Measurements from ENCODE around the gene TTC28.
"Not testable (repeated sequence)": the region's sequence is repeated elsewhere in the genome, so short reads cannot be mapped to it uniquely, and the experiment has no call there.

The TTC28 gene

DNA sequence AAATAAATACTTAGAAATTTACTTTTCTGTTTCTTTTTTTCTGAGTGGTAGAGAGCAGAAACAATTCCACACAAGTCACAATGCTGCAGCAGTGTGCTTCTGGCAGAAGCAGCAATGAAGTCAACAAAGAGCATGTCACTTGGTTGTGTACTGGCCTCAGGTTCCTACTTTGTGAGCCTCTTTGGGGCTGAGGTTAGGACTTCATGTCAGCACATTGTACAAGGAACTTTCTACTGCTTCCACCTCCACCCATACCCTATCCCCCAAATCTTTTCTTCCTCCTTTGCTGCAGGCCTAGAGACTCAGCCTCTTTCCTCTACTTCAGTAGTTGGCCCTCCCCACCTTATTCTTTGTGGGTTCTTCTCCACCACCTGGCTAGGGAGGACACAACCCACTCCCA, 507.9 kb downstream of the TTC28 start:
- TF ChIP-seq ZNF274 (IDR thresholded peaks at IDR 0.05; ENCODE audit: low read depth, low read length): no peak
- H3K4me3 ChIP-seq (ENCODE audit: low read length): no peak overlapping the region

GRCh38 chr22:28171115-28171514, 508.5 kb downstream of the TTC28 start:
- H3K4me3 ChIP-seq (ENCODE audit: low read length): no peak overlapping the region

GRCh38 chr22:28169314-28169713, 510.3 kb downstream of the TTC28 start:
- H3K4me3 ChIP-seq (ENCODE audit: low read length): not testable (repeated sequence)

More at GRCh38 chr22:28171115-28171514, 508.5 kb downstream of the TTC28 start:
- no peak for TF ChIP-seq ZNF274 (IDR thresholded peaks at IDR 0.05; ENCODE audit: low read depth, low read length)

- no peak overlapping the region for H3K4me3 ChIP-seq (ENCODE audit: low read length)
- TF ChIP-seq ZNF274 (IDR thresholded peaks at IDR 0.05; ENCODE audit: low read depth, low read length): no peak
These were observed 523.8 kb downstream of the TTC28 start for GRCh38 chr22:28155808-28156207.

GRCh38 chr22:28154861-28155260, 524.8 kb downstream of the TTC28 start:
- TF ChIP-seq ZNF274 (IDR thresholded peaks at IDR 0.05; ENCODE audit: low read depth, low read length): no peak
- no peak overlapping the region for H3K4me3 ChIP-seq (ENCODE audit: low read length)

DNA sequence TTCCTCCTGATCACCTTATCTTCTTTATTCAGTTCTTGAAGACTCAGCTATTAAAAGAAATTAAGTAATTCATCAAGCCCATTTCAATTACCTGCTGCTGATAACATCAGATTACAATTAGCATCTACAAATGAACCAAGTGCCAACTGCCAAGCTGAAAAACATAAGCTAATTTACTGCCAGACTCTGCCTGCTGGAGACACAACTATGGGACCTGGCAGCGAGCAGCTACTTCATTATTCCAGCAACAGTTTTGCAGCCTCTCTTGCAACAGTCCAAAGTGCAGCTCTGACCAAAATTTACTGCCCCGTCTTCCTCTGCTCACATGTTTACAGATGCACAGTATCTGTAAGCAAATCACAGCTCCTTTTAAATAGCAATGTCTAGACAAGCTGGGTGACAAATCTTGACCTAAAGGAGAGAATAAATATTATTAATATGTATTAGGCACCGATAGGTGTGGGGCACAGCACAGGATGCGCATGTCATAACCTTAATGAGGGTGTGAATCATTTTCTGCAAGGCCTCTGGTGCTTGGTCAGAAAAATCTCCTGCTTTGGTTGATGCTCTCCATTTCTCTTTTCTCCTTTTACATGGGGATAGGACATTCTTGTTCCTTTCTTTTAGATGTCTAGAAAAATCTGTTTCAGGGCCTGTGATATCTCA, 528.4 kb downstream of the TTC28 start:
- no peak for TF ChIP-seq ZNF274 (IDR thresholded peaks at IDR 0.05; ENCODE audit: low read depth, low read length)
- no peak overlapping the region for H3K4me3 ChIP-seq (ENCODE audit: low read length)

GRCh38 chr22:28148816-28149465, 530.7 kb downstream of the TTC28 start:
- H3K4me3 ChIP-seq (ENCODE audit: low read length): no peak overlapping the region
- TF ChIP-seq ZNF274 (IDR thresholded peaks at IDR 0.05; ENCODE audit: low read depth, low read length): no peak

DNA sequence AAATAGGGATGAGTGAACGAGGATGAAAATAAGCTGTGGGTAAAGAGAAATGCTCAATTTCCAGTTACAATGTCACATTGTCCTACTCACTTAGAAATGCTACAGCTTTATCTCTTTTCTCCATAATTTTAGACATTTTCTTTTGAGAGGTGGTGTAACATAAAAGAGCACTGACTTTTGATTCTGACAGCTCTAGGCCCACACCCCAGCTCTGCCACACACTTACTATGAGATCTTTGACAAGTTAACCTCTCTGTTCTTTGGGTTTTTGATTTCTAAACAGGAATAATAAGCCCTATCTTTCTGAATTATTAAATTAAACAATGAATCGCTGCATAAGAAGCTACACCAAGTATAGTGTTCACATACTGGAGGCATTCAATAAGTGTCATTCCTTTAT, 532.2 kb downstream of the TTC28 start:
- no peak for TF ChIP-seq ZNF274 (IDR thresholded peaks at IDR 0.05; ENCODE audit: low read depth, low read length)
- H3K4me3 ChIP-seq (ENCODE audit: low read length): no peak overlapping the region

GRCh38 chr22:28146401-28147314, 533.0 kb downstream of the TTC28 start:
- H3K4me3 ChIP-seq (ENCODE audit: low read length): no peak overlapping the region
- TF ChIP-seq ZNF274 (IDR thresholded peaks at IDR 0.05; ENCODE audit: low read depth, low read length): no peak

GRCh38 chr22:28143961-28144745, 535.5 kb downstream of the TTC28 start:
- no peak for TF ChIP-seq ZNF274 (IDR thresholded peaks at IDR 0.05; ENCODE audit: low read depth, low read length)

GRCh38 chr22:28143241-28143865, 536.3 kb downstream of the TTC28 start:
- no peak for TF ChIP-seq ZNF274 (IDR thresholded peaks at IDR 0.05; ENCODE audit: low read depth, low read length)
- H3K4me3 ChIP-seq (ENCODE audit: low read length): no peak overlapping the region

More at GRCh38 chr22:28143961-28144745, 535.5 kb downstream of the TTC28 start:
- H3K4me3 ChIP-seq (ENCODE audit: low read length): no peak overlapping the region

GRCh38 chr22:28142361-28142961, 537.2 kb downstream of the TTC28 start:
- no peak for TF ChIP-seq ZNF274 (IDR thresholded peaks at IDR 0.05; ENCODE audit: low read depth, low read length)
- no peak overlapping the region for H3K4me3 ChIP-seq (ENCODE audit: low read length)

DNA sequence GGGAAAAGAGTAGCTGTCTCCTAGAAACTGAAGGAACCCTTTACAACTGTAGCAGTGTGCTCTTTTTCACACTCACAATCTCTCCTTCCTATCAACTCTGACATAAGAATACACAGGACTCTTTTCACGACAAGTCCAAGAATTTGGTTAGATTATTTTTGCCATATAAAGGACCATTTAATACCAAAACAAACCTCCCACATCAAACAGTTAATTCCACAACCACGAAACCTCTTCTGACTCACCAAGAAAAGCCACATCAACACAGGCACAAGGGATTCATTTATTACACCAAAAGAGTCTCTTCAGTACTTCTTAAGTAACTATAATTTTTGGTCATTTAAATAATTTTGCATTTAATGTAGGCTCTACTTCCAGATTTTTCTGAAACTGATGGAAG, 538.0 kb downstream of the TTC28 start:
- no peak for TF ChIP-seq ZNF274 (IDR thresholded peaks at IDR 0.05; ENCODE audit: low read depth, low read length)
- H3K4me3 ChIP-seq (ENCODE audit: low read length): no peak overlapping the region
